Ovary (tissue), 9 donors: ENCODE data around the gene UBQLN4. TPM values are rescaled to one million over a fixed set of nuclear protein-coding genes. Genes with fewer than 3 reads are reported as not detected.

Source experiments
- DNase-seq, 5 donors: peaks; one replicate each; pipeline ENCODE4 v3.0.0-alpha.2; 2019 to 2020
- H3K27ac ChIP-seq, 2 donors: fragments of 200-600 bp; one replicate each; pipeline versions ENCODE4 v1.5.1 to v1.8.0; 2019 to 2022
- H3K27me3 ChIP-seq: fragments of 200-600 bp; one replicate; pipeline ENCODE4 v1.8.0; 2022
- H3K36me3 ChIP-seq: fragments of 200-600 bp; sonication (generic); one replicate; pipeline ENCODE4 v1.5.1; 2019
- H3K4me1 ChIP-seq: one replicate; pipeline ENCODE4 v1.8.1; 2013; ENCODE audit warnings: mild to moderate bottlenecking, moderate library complexity; ENCODE audit not compliant: insufficient read depth
- H3K4me3 ChIP-seq: fragments of 200-600 bp; sonication (generic); one replicate; pipeline ENCODE4 v1.5.1; 2017
- H3K9me3 ChIP-seq, 2 donors: fragments of 200-600 bp in 1 of 2; sonication (generic) in 1 of 2; one replicate each; pipeline versions ENCODE4 v1.5.1 to v1.8.1; 2013 to 2019; ENCODE audit warnings: mild to moderate bottlenecking in 1 of 2, moderate library complexity in 1 of 2
- EP300 ChIP-seq: sonication (generic); formaldehyde crosslinking; IDR thresholded peaks from one replicate; pipeline ENCODE4 v1.6.1; 2017; ENCODE audit warnings: antibody characterized with exemption
- POLR2A ChIP-seq: fragments of 450-650 bp; IDR thresholded peaks from one replicate; pipeline ENCODE4 v1.6.1; 2017; ENCODE audit warnings: antibody characterized with exemption, mild to moderate bottlenecking, moderate library complexity
- WGBS, 3 donors: extraction: QIAGEN DNeasy Blood & Tissue Kit in 1 of 3; methylation state at CpG; one replicate each; pipeline versions ENCODE4 v1.1.5 to v1.1.7; 2013 to 2017; 5-methylcytosine and 5-hydroxymethylcytosine counted together
- intact Hi-C, 4 donors: fragments of 100-400 bp; cut with DNase I; formaldehyde crosslinking; loops; one replicate each; pipeline versions ENCODE4 v1.11.0 to v1.15.1; 2022 to 2023
- polyA plus RNA-seq, 2 donors: library from polyadenylated mRNA; stranded (reverse); fragments of 200-250 nt in 1 of 2; fragments of 350-450 nt in 1 of 2; fragmentation: Illumina TruSeq in 1 of 2; extraction: RNeasy Lipid Tissue Mini Kit (QIAGEN cat#74804) in 1 of 2; gene quantifications; one replicate each; pipeline ENCODE4 v1.2.3, GENCODE V29; 2013 to 2014
- total RNA-seq, 7 donors: library from RNA; depleted of rRNA in 2 of 7; stranded (reverse); fragments of >200 nt in 2 of 7; fragmentation: NEBNext Ultra II Directional in 3 of 7; extraction: Animal tissue kit (Norgen Biotek cat#: 25700) in 3 of 7; gene quantifications; one replicate each; pipeline versions ENCODE4 v1.1.0 to v1.2.4, GENCODE V29; 2016 to 2023
- TF ChIP-seq, protein P1 (sequence below), 3 donors: fragments of 450-650 bp in 2 of 3; fragments of 200-600 bp in 1 of 3; IDR thresholded peaks; one replicate each; pipeline versions ENCODE4 v1.5.1 to v1.8.0; 2016 to 2022; ENCODE audit warnings: antibody characterized with exemption in 3 of 3, mild to moderate bottlenecking in 1 of 3
- donor health status: DM: no; HTN: no; CAD: no; lungs with moderate emphysema.
- donor health status: DM: no; HTN: no; CAD: no.
- donor health status: Bipolar disorder and iron deficiency.
- donor health status: DM: yes; HTN: yes; CAD: no.
- donor health status: DM: no; HTN: no; CAD: no.
- donor health status: DM: yes; HTN: yes; CAD: no.

The UBQLN4 gene
- total and polyA plus RNA-seq, 9 donors = 14.2 to 38.0 (median 26.6) TPM

DNA sequence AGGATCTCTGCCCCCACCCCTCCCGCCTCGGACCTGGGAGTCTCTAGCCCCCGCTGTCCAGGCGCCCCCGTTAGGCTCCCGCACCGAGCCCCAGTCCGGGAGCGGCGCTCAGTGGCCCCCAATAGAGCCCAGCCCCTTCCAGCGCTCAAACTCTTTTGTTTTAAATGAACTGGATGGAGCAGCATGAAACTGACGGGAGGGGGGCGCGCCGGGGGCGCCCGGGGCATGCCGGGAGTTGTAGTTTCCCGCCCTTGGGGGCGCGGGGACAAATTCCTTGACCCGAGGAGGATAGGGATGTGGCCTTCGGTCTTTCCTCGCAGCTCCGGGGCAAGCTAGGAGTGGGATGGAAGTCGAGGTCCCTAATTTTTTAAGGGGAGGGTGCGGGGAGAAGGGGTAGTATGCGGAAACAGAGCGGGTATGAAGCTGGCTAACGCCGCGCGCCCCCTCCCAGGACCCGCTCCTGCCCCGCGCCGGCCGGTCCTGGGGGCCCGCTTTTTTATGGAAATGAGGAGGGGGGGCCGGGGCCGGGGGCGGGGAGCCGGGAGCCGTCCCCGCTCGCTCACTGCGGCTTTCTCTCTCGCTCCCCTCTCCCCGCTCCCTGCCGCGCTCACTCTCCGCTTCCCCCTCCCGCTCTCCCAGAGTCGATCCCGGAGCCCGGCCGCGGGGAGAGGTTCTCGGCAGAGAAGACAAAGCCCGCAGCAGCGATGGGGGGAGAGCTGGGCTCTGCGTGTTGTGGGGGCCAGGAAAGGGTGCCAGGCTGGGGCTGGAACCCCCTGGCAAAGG is 28.9 kb upstream of the UBQLN4 start, which contains the start of gene MEX3A:
Gene MEX3A (minus strand): TSS at position 157 of the 783 bp plus-strand sequence. CDS start 467 bp downstream, outside the sequence.
- peak within 1 kb of the TSS; percentile 66 for H3K27ac ChIP-seq
- peak; percentile 79 to 90 (median 85) for DNase-seq
- H3K9me3 ChIP-seq = no peaks in the 10 kb centered on the region
- peaks cover 2% of the 10 kb centered on the region for H3K4me1 ChIP-seq
- H3K27me3 ChIP-seq = no peaks in the 10 kb centered on the region
- H3K4me3 ChIP-seq = peak within 1 kb of the TSS; percentile 81
- no peaks in the 10 kb centered on the region for H3K36me3 ChIP-seq
- WGBS, 3 donors = 0 to 1% (median 1%) methylated on average over 60 to 62 of the region's 62 CpGs
- intact Hi-C loops = no loop called here
- TF ChIP-seq, protein P1, sequence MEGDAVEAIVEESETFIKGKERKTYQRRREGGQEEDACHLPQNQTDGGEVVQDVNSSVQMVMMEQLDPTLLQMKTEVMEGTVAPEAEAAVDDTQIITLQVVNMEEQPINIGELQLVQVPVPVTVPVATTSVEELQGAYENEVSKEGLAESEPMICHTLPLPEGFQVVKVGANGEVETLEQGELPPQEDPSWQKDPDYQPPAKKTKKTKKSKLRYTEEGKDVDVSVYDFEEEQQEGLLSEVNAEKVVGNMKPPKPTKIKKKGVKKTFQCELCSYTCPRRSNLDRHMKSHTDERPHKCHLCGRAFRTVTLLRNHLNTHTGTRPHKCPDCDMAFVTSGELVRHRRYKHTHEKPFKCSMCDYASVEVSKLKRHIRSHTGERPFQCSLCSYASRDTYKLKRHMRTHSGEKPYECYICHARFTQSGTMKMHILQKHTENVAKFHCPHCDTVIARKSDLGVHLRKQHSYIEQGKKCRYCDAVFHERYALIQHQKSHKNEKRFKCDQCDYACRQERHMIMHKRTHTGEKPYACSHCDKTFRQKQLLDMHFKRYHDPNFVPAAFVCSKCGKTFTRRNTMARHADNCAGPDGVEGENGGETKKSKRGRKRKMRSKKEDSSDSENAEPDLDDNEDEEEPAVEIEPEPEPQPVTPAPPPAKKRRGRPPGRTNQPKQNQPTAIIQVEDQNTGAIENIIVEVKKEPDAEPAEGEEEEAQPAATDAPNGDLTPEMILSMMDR (IDR thresholded peaks at IDR 0.05) = peak in 1 of 3 donors; percentile 6
- peak; percentile 28 for TF ChIP-seq POLR2A
- no peak for TF ChIP-seq EP300

DNA sequence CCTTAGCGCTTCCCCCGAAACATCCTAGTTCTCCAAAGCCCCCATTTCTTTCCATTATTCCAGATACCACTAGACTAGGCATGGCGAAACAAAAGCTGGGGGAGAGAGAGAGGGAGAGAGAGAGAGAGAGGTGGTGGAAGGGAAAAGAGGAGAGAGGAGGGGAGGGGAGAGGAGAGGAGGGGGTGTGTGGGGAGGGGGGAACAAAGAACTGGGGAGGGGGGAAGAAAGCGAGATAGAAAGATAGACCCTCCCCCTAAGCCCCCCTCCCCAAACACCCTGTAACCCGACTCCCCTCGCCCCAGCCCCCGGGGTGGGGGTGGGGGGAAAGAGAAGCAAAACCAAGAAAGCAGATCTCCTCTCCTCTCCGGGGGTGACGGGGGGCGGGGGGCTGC is 28.3 kb upstream of the UBQLN4 start:
- intact Hi-C loops = loop anchor here in 1 of 4 donors (2.0 kb wide), 1 partner anchor 27 kb away; the partner anchor contains the start of gene LAMTOR2
- Histone ChIP-seq H3K27ac (peak overlapping the region; percentile 65 to 66), H3K27me3 (no peaks in the 10 kb centered on the region), H3K9me3 (no peaks in the 10 kb centered on the region), H3K4me3 (peak overlapping the region; percentile 81), H3K36me3 (no peaks in the 10 kb centered on the region), H3K4me1 (peaks cover 2% of the 10 kb centered on the region)
- no peak for DNase-seq
- 0 to 3% (median 3%) methylated on average over 9 to 10 of the region's 10 CpGs for WGBS, 3 donors
- TF ChIP-seq EP300 (no peak), POLR2A (no peak)
- TF ChIP-seq, protein P1 (IDR thresholded peaks at IDR 0.05) = no peak

- DNase-seq = peak in 4 of 5 donors; percentile 47 to 68 (median 61)
- no peaks in the 10 kb centered on the region for H3K27me3 ChIP-seq
- TF ChIP-seq EP300 = no peak
- TF ChIP-seq POLR2A = no peak
- TF ChIP-seq, protein P1 (IDR thresholded peaks at IDR 0.05) = no peak
- intact Hi-C loops = loop anchor here in 1 of 4 donors (2.0 kb wide), 1 partner anchor 27 kb away; the partner anchor contains the start of gene LAMTOR2
- peak overlapping the region; percentile 66 for H3K27ac ChIP-seq
- H3K4me1 ChIP-seq = peaks cover 2% of the 10 kb centered on the region
- peak overlapping the region; percentile 81 for H3K4me3 ChIP-seq
- H3K9me3 ChIP-seq = no peaks in the 10 kb centered on the region
- no peaks in the 10 kb centered on the region for H3K36me3 ChIP-seq
- 1 to 4% (median 1%) methylated on average over 28 to 58 of the region's 61 CpGs for WGBS, 3 donors
Measured at GRCh38 chr1:156081180-156081916, 27.8 kb upstream of the UBQLN4 start.

DNA sequence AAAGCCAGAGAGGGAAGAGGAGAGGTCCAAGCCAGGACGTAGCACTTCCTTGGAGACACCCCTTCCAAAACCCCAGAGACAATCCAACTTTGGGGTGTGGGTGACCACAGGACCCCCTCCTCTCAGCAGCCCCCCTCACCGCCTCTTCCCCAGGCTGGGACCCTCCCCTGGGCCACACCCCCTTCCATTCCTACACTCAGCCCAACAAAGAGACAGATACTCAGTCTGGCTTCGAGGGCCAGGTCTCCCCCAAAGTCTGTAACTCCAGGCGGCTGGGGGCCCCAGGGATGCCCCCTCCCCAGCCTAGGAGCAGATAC is 27.2 kb upstream of the UBQLN4 start:
- Histone ChIP-seq H3K9me3 (no peaks in the 10 kb centered on the region), H3K27ac (peak overlapping the region; percentile 47 to 66), H3K4me3 (peak overlapping the region; percentile 81), H3K27me3 (no peaks in the 10 kb centered on the region), H3K4me1 (peaks cover 2% of the 10 kb centered on the region), H3K36me3 (no peaks in the 10 kb centered on the region)
- 7 to 21% (median 10%) methylated on average over 4 of the region's 4 CpGs for WGBS, 3 donors
- peak in 1 of 5 donors; percentile 50 for DNase-seq
- intact Hi-C loops = loop anchor here in 1 of 4 donors (2.0 kb wide), 1 partner anchor 26 kb away; the partner anchor contains the start of gene LAMTOR2
- TF ChIP-seq EP300 = no peak
- TF ChIP-seq, protein P1 (IDR thresholded peaks at IDR 0.05) = no peak
- TF ChIP-seq POLR2A = no peak
